HTERT RPE-1 (cell line): Measurements from ENCODE around the gene IFNGR1.
"Not testable (repeated sequence)": the region's sequence is repeated elsewhere in the genome, so short reads cannot be mapped to it uniquely, and the experiment has no call there.

Experiments used
- in situ Hi-C: fragments of 300-500 bp; cut with MboI; formaldehyde crosslinking; loops from 4 replicates; pipeline ENCODE4 v1.14.3; 2020; ENCODE audit warnings: low sequenced_read_pairs

Gene IFNGR1

DNA sequence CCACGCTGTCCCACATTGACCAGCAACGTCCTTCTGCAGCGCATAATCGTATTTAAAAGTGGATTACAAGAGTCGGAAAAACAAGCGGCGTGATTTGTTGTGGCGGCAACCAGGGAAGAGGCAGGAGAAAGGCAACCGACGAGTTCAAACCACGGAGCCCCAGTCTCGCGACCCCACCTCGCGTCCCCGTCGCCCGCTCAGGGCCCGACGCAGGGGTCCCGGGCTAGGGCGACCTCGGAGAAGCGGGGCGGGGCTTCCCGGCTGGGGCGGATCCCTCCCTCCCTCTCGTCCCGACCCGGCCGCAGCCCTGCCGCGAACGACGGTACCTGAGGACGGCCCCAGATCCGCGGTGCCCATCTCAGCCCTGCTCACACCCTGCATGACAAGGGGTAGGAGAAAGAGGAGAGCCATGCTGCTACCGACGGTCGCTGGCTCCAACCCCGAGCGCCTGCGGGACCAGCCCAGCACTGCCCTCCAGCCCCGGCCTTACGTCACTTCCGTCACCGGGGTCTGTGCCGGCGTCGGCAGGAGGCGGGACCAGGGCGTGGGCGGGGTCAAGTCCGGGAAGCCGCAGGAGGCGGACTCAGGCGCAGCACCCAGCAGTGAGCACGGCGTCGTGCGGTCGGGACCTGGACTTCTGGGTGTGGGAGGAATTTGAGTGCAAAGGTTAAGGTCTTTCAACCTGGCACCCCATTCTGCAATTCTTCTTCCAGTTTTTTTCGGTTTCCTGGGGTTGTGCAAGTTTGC lies at the start of gene IFNGR1:
Gene IFNGR1, minus strand, starts transcription at position 469 of the 747 bp plus-strand sequence. Its CDS starts 58 bp downstream, at position 411.
- in situ Hi-C loops = no loop called here

DNA sequence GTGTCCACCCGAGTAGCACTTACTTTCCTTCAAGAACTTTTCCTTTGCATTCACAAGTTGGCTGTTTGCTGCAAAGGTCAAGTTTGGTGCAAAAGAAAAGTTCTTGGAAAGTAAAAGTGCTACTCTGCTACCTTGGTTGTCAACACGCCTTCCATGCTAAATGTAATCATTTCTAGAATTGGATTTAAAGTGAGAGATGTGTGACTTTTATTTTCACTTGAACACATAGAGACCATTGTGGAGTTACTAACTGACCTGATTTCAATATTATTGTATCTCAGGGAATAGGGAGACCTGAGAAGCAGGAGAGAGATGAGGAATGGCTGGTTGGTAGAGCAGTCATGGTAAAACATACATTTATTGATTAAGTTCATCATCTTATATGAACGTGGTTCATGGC lies 49.7 kb upstream of the IFNGR1 start:
- in situ Hi-C loops = no loop called here

DNA sequence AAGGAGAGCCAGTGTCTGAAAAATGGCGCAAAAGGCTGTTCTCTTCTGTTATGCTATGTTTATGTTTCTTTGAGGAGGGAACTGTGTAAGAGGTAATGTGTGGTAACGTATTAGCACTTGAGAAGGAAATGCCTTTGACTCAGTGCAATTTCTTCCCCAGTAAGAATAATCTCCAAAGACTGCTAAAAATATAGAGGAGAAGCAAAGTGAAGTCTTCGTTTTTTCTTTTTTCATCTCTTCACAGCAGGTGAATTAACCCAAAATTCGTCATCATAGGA lies 47.1 kb upstream of the IFNGR1 start:
- in situ Hi-C loops = no loop called here

GRCh38 chr6:137265561-137266308 lies 46.5 kb upstream of the IFNGR1 start:
- in situ Hi-C loops = no loop called here

GRCh38 chr6:137264311-137265075 lies 45.3 kb upstream of the IFNGR1 start:
- in situ Hi-C loops = no loop called here

GRCh38 chr6:137261761-137262160 lies 42.6 kb upstream of the IFNGR1 start:
- in situ Hi-C loops = no loop called here

DNA sequence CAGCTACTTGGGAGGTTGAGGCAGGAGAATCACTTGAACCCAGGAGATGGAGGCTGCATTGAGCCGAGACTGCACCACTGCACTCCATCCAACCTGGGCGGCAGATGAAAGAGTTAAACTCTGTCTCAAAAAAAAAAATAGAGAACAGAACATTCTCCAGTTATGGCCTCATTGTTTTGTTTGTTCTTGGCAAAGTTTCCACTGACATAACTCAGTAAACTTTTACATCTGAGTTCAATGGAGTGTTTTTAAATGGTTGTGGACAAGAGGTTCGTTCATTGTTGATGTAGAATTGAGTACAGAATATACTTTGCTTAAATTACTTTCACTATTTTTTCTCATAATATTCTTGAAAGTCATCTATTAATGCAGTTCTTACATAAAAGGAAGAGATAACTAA lies 42.2 kb upstream of the IFNGR1 start:
- in situ Hi-C loops = no loop called here

DNA sequence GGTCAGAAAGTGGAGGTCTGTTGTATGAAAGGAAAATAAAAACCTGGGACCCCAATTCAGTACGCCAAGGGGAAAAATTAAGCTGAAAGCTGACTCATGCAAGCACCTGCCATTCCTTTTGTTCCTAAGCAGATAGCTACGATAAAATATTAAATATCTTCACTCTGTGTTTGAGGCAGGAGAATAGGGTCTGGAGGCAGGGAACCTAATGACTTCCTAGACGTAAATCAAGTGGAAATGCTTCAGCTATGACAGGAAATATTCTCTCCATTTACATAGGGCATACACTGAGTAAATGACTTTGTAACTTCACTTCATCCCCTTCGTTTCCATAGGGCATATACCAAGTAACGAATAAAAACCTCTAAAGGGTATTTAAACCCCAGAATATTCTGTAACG lies 41.0 kb upstream of the IFNGR1 start:
- in situ Hi-C loops = no loop called here

GRCh38 chr6:137259349-137259748 lies 40.2 kb upstream of the IFNGR1 start:
- in situ Hi-C loops = no loop called here

GRCh38 chr6:137258170-137258569 lies 39.0 kb upstream of the IFNGR1 start:
- in situ Hi-C loops = no loop called here

DNA sequence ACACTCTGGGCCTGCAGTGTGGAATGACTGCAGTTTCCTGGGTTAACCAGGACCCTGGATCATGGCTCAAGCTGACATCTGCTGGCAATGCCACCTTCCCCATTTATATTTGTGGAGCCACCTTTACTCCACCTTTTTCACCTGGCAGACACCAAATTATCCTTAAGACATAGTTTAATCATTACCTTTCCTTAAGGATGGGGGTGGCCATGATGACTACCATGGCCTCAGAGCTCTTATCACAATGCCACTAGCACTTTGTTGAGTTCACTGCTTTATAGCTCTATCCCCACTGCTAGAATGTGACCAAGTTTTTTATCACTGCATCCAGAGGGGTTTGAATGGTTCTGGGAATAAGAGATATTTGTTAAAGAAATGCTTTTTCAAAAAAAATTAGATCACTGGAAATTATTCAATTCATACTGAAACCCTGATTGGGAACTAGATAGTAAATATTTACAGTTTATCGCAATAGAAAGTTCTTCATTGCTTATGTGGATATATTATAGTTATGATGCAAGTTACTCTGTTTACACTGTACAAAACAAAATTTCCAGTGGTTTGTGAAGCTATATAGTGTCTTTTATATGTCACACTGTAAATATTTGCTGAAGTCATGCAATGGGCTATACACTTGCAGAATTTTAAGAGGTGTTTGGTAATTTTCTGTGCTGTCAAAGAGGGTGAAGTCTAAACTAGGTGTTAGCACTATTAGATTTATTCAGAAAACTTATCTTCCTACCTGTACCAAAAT lies 37.3 kb upstream of the IFNGR1 start:
- in situ Hi-C loops = no loop called here

DNA sequence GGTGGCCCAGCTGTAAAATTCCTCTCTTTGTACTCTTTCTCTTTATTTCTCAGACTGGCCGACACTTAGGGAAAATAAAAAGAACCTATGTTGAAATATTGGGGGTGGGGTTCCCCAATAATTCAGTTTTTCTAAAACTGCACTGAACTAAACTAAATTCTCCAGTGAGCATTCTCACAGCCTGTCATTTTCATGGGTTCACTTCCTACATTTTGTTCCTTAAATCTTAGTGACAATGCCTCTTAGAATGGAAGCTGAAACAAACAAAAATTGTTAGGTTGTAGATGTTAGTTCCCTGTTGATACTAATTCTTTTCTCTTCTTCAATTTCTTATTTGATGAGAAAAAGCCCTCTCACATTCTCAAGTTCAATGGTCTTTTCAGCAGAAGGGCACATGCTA lies 35.8 kb upstream of the IFNGR1 start:
- in situ Hi-C loops = no loop called here

DNA sequence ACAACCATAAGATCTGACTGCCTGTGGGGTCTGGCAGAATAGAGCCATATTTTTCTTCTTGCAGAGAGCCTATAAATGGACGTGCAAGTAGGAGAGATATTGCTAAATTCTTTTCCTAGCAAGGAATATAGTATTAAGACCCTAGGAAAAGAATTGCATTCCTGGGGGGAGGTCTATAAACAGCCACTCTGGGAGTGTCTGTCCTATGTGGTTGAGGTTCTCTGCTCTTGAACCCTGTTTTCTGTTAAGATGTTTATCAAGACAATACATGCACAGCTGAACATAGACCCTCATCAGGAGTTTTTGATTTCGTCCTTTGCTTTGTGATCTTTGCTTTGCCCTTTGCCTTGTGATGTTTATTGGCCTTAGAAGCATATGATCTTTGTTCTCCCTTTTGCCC lies 35.2 kb upstream of the IFNGR1 start:
- in situ Hi-C loops = not testable (repeated sequence)

GRCh38 chr6:137248702-137249101 lies 29.5 kb upstream of the IFNGR1 start:
- in situ Hi-C loops = no loop called here

DNA sequence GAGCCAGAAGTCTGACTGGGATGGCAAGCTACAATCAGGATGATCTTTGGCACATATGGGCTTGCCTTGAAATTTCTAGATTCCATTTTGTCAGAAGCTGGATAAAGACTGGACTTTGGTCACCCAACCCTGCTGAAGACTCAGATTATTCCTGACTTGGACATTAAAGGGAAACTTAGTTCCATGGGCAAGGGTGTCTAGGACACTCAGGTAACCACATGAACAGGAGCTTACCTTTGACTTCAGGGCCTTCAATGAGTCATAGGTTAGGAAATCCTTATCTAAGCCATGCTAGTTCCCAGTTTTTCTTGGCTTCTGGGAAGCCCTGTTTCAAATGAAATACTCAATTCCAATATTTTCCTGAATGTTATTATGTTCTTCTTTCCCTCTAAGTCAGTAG lies 28.5 kb upstream of the IFNGR1 start:
- in situ Hi-C loops = no loop called here

- in situ Hi-C loops = no loop called here
Measured at GRCh38 chr6:137246791-137247202, 27.6 kb upstream of the IFNGR1 start.

DNA sequence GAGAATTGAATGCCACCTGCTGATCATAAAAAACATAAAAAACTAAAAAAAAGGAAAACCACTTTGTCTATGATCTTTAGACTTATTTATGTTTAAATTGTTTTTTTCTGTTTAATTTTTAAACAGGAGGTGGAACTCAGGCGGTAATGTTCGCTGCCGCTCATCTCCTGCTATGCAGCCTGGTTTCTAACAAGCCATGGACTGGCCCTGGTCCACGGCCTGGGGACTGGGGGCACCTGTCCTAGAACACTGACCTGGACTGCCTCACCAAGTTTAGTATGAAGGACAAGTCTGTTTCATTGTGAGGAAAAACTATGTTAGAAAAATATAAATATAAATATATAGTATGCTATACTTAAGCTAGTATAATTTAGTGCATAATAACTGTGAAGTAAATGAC lies 27.0 kb upstream of the IFNGR1 start:
- in situ Hi-C loops = no loop called here

GRCh38 chr6:137241481-137242038 lies 22.4 kb upstream of the IFNGR1 start:
- in situ Hi-C loops = no loop called here

GRCh38 chr6:137240168-137240567 lies 21.0 kb upstream of the IFNGR1 start:
- in situ Hi-C loops = no loop called here

DNA sequence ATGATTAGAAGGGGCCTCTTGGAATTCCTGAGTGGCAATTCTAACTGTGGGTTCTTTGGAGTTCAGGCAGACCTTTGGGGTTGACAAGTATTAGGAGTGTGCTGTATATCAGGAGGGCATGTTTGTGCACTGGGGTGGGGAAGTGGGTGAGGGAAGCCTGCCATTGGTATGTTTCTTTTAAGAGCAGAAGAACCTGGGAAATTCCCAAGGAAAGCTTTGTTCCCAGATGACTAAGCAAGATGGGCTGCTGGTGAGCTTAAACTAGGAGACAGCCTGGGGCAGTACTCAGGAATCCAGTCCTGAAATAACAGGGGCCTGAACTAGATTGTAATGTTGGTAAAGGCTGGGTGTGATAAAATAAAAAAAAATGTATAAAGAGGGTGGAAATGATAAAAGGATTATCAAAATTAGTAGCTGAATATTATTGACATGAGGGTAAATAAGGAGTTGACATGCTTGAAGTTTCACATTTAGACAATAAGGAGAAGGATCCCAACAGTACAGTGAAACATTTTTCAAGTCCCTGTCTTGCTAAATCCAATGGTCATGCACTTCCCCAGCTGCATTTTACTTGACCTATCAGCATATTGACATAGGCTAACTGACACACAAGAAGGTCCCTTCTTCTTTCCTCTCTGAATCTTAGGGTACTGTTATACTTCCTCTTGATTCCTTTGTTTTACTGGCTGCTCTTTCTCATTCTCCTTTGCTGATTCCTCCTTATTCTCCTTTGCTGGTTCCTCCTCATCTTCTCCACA lies 18.4 kb upstream of the IFNGR1 start:
- in situ Hi-C loops = no loop called here
